ENCODE results near the gene CNOT3. TPM values are rescaled to one million over a fixed set of nuclear protein-coding genes. Genes with fewer than 3 reads are reported as not detected.
A peak's percentile ranks its signal among the peaks of the same experiment; 100 is the strongest.
"Not testable (repeated sequence)": the region's sequence is repeated elsewhere in the genome, so short reads cannot be mapped to it uniquely, and the experiment has no call there.

The CNOT3 gene
- total and polyA plus RNA-seq, 2 of the 13 experiments (the other 11 are each of a cell fraction or from before 2014, with no cell fraction given) = 4.3 to 5.8 TPM

DNA sequence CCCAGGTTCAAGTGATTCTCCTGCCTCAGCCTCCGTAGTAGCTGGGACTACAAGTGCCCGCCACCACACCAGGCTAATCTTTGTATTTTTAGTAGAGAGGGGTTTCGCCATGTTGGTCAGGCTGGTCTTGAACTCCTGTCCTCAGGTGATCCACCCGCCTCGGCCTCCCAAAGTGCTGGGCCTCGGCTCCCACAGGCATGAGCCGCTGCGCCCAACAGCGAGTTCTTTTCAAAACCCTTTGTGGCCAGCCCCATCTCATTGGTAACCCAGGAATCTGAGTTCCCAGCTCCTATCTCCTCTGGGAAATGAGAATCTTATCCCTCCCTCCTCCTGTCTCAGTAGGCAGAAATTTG is 37.7 kb upstream of the CNOT3 start:
- intact Hi-C loops (cut with micrococcal nuclease; ENCODE audit: unreplicated experiment) = not testable (repeated sequence)

DNA sequence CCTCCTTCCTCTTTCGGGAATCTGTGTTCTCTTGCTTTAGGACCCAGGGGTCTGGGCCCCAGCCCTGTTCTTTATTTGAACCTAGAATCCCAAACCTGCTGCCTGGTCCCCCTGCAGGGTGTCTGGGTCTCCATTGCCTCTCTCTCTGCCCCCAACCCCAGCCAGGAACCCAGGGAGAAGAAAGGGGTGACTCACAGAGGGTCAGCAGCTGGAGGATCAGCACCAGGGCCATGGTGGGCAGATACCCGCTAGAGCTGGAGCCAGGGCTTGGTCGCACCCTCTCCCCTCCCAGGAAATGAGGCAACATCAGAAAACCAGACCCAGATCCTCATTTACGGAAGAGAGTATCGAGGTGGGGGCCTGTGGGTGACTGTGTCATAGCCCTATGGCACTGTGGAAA is 37.0 kb upstream of the CNOT3 start, which contains the start of gene OSCAR:
Gene OSCAR (minus strand): TSS at position 243 of the 400 bp plus-strand sequence. CDS start 11 bp downstream, at position 232.
- FAIRE-seq (no peak), DNase-seq (ENCODE audit: low spot score) (peak; percentile 29), ATAC-seq (no peak)
- Histone ChIP-seq H3K27ac (ENCODE audit: extremely low read length, insufficient read depth, low read length) (no peak within 1 kb of the TSS), H2AFZ (ENCODE audit: low read length) (peak within 1 kb of the TSS; percentile 83), H3K4me1 (ENCODE audit: insufficient read depth, low read length) (peaks cover 33% of the 10 kb centered on the region), H3K9me3 (ENCODE audit: low read length) (no peaks in the 10 kb centered on the region), H4K20me1 (ENCODE audit: insufficient read depth, low read length) (no peaks in the 10 kb centered on the region), H3K79me2 (ENCODE audit: insufficient read depth, low read length) (peaks cover 9% of the 10 kb centered on the region), H3K9ac (ENCODE audit: insufficient read depth, low read depth, low read length) (peak within 1 kb of the TSS; percentile 39; the same call in 1 of the 2 replicates), H3K36me3 (replicated peaks in 1 of 2; ENCODE audit: control insufficient read depth in 1 of 2, insufficient read depth in 2 of 2, low read length in 2 of 2) (no peaks in the 10 kb centered on the region; a peak in 1 of 5 replicates), H3K27me3 (ENCODE audit: control insufficient read depth in 1 of 2, insufficient read depth in 2 of 2, low read length in 2 of 2) (peaks cover 0 to 7% of the 10 kb centered on the region in 2 experiments; a peak in 1 of 5 replicates), H3K4me2 (ENCODE audit: low read depth, low read length) (peak within 1 kb of the TSS; percentile 54; the same call in 1 of the 2 replicates), H3K4me3 (replicated peaks in 1 of 3; ENCODE audit: insufficient read depth in 1 of 3, low read depth in 2 of 3, low read length in 3 of 3) (peak within 1 kb of the TSS in 2 of 3 experiments; percentile 29 to 31; a peak in 2 of 6 replicates)
- ChIA-PET CTCF (ENCODE audit: low intra/inter-chr PET ratio, low total read pairs) (no interaction called here), POLR2A (no interaction called here)
- in situ Hi-C loops (cut with HindIII; ENCODE audit: extremely low pct_ligation_motif_present, low pct_unique_long_range_greater_than_20kb) (no loop called here), intact Hi-C loops (cut with micrococcal nuclease; ENCODE audit: unreplicated experiment) (no loop called here)
- BruUV-seq (replicated peaks) = no TSS peak
- WGBS (ENCODE audit: low lambda C conversion rate) = 10% methylated on average over 5 of the region's 5 CpGs
- no peak for TF ChIP-seq ZNF737 (CRISPR knock-in tag; IDR thresholded peaks at IDR 0.05; ENCODE audit: borderline replicate concordance)
- no peak for TF ChIP-seq MZF1 (CRISPR knock-in tag; IDR thresholded peaks at IDR 0.05; ENCODE audit: borderline replicate concordance)
- TF ChIP-seq ZNF567 (CRISPR knock-in tag; IDR thresholded peaks at IDR 0.05; ENCODE audit: borderline replicate concordance) = no peak
- TF ChIP-seq POLR2G (IDR thresholded peaks at IDR 0.05; ENCODE audit: low read depth, low read length) = no peak
- TF ChIP-seq TEAD2 (CRISPR knock-in tag; IDR thresholded peaks at IDR 0.05) = no peak
- TF ChIP-seq, protein P1, sequence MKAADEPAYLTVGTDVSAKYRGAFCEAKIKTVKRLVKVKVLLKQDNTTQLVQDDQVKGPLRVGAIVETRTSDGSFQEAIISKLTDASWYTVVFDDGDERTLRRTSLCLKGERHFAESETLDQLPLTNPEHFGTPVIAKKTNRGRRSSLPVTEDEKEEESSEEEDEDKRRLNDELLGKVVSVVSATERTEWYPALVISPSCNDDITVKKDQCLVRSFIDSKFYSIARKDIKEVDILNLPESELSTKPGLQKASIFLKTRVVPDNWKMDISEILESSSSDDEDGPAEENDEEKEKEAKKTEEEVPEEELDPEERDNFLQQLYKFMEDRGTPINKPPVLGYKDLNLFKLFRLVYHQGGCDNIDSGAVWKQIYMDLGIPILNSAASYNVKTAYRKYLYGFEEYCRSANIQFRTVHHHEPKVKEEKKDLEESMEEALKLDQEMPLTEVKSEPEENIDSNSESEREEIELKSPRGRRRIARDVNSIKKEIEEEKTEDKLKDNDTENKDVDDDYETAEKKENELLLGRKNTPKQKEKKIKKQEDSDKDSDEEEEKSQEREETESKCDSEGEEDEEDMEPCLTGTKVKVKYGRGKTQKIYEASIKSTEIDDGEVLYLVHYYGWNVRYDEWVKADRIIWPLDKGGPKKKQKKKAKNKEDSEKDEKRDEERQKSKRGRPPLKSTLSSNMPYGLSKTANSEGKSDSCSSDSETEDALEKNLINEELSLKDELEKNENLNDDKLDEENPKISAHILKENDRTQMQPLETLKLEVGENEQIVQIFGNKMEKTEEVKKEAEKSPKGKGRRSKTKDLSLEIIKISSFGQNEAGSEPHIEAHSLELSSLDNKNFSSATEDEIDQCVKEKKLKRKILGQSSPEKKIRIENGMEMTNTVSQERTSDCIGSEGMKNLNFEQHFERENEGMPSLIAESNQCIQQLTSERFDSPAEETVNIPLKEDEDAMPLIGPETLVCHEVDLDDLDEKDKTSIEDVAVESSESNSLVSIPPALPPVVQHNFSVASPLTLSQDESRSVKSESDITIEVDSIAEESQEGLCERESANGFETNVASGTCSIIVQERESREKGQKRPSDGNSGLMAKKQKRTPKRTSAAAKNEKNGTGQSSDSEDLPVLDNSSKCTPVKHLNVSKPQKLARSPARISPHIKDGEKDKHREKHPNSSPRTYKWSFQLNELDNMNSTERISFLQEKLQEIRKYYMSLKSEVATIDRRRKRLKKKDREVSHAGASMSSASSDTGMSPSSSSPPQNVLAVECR (CRISPR knock-in tag; IDR thresholded peaks at IDR 0.05; ENCODE audit: borderline replicate concordance) = no peak
- TF ChIP-seq, protein P2, sequence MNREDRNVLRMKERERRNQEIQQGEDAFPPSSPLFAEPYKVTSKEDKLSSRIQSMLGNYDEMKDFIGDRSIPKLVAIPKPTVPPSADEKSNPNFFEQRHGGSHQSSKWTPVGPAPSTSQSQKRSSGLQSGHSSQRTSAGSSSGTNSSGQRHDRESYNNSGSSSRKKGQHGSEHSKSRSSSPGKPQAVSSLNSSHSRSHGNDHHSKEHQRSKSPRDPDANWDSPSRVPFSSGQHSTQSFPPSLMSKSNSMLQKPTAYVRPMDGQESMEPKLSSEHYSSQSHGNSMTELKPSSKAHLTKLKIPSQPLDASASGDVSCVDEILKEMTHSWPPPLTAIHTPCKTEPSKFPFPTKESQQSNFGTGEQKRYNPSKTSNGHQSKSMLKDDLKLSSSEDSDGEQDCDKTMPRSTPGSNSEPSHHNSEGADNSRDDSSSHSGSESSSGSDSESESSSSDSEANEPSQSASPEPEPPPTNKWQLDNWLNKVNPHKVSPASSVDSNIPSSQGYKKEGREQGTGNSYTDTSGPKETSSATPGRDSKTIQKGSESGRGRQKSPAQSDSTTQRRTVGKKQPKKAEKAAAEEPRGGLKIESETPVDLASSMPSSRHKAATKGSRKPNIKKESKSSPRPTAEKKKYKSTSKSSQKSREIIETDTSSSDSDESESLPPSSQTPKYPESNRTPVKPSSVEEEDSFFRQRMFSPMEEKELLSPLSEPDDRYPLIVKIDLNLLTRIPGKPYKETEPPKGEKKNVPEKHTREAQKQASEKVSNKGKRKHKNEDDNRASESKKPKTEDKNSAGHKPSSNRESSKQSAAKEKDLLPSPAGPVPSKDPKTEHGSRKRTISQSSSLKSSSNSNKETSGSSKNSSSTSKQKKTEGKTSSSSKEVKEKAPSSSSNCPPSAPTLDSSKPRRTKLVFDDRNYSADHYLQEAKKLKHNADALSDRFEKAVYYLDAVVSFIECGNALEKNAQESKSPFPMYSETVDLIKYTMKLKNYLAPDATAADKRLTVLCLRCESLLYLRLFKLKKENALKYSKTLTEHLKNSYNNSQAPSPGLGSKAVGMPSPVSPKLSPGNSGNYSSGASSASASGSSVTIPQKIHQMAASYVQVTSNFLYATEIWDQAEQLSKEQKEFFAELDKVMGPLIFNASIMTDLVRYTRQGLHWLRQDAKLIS (CRISPR knock-in tag; IDR thresholded peaks at IDR 0.05) = no peak
- TF ChIP-seq, protein P3, sequence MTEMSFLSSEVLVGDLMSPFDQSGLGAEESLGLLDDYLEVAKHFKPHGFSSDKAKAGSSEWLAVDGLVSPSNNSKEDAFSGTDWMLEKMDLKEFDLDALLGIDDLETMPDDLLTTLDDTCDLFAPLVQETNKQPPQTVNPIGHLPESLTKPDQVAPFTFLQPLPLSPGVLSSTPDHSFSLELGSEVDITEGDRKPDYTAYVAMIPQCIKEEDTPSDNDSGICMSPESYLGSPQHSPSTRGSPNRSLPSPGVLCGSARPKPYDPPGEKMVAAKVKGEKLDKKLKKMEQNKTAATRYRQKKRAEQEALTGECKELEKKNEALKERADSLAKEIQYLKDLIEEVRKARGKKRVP (CRISPR knock-in tag; IDR thresholded peaks at IDR 0.05) = peak in 1 of 2 experiments; percentile 68; a peak in 2 of 4 replicates

More for the DNA sequence above, 37.7 kb upstream of the CNOT3 start:
- H3K9me3 ChIP-seq (ENCODE audit: low read length); H3K36me3 ChIP-seq (replicated peaks in 1 of 2; ENCODE audit: control insufficient read depth in 1 of 2, insufficient read depth in 2 of 2, low read length in 2 of 2); CTCF ChIA-PET (ENCODE audit: low intra/inter-chr PET ratio, low total read pairs); H4K20me1 ChIP-seq (ENCODE audit: insufficient read depth, low read length); BruUV-seq (replicated peaks); FAIRE-seq; H2AFZ ChIP-seq (ENCODE audit: low read length); H3K4me3 ChIP-seq (replicated peaks in 1 of 3; ENCODE audit: insufficient read depth in 1 of 3, low read depth in 2 of 3, low read length in 3 of 3); H3K27ac ChIP-seq (ENCODE audit: extremely low read length, insufficient read depth, low read length); H3K79me2 ChIP-seq (ENCODE audit: insufficient read depth, low read length); in situ Hi-C loops (cut with HindIII; ENCODE audit: extremely low pct_ligation_motif_present, low pct_unique_long_range_greater_than_20kb); ATAC-seq; POLR2A ChIA-PET; DNase-seq (ENCODE audit: low spot score): not testable (repeated sequence)
- peaks cover 0 to 14% of the 10 kb centered on the region in 2 experiments; a peak in 1 of 5 replicates for H3K27me3 ChIP-seq (ENCODE audit: control insufficient read depth in 1 of 2, insufficient read depth in 2 of 2, low read length in 2 of 2)
- peaks cover 33% of the 10 kb centered on the region for H3K4me1 ChIP-seq (ENCODE audit: insufficient read depth, low read length)
- H3K4me2 ChIP-seq (ENCODE audit: low read depth, low read length) = peak overlapping the region; percentile 54; the same call in 1 of the 2 replicates
- 48% methylated on average over 9 of the region's 9 CpGs for WGBS (ENCODE audit: low lambda C conversion rate)
- H3K9ac ChIP-seq (ENCODE audit: insufficient read depth, low read depth, low read length) = peak overlapping the region; percentile 39; the same call in 1 of the 2 replicates

Data from HepG2 (cell line).